GM23248 (cell line): ENCODE measurements around the gene APOBEC3A. TPM values are rescaled to one million over a fixed set of nuclear protein-coding genes. Genes with fewer than 3 reads are reported as not detected.

Source experiments
- DNase-seq: peaks from one replicate; pipeline ENCODE4 v3.0.0-alpha.2; 2015
- H2AFZ ChIP-seq: fragments of 200-600 bp; sonication (generic); 2 replicates; pipeline ENCODE4 v1.6.1; 2016; ENCODE audit warnings: antibody characterized with exemption
- H3F3A ChIP-seq: fragments of 200-600 bp; sonication (generic); 2 replicates; pipeline ENCODE4 v1.6.1; 2016; ENCODE audit warnings: mild to moderate bottlenecking, antibody characterized with exemption, mixed run types; ENCODE audit not compliant: insufficient read depth
- H3K27ac ChIP-seq: fragments of 200-600 bp; sonication (generic); 2 replicates; pipeline ENCODE4 v1.5.1; 2016; ENCODE audit warnings: mild to moderate bottlenecking
- H3K27me3 ChIP-seq: fragments of 200-600 bp; sonication (generic); replicated peaks from 2 replicates; pipeline ENCODE4 v1.6.1; 2016; ENCODE audit warnings: mild to moderate bottlenecking; ENCODE audit not compliant: insufficient read depth
- H3K36me3 ChIP-seq: fragments of 200-600 bp; sonication (generic); 2 replicates; pipeline ENCODE4 v1.6.1; 2016; ENCODE audit warnings: low read depth, mild to moderate bottlenecking
- H3K4me1 ChIP-seq: fragments of 200-600 bp; sonication (generic); 2 replicates; pipeline ENCODE4 v1.6.1; 2016; ENCODE audit warnings: mild to moderate bottlenecking; ENCODE audit not compliant: insufficient read depth
- H3K4me2 ChIP-seq: fragments of 200-600 bp; sonication (generic); one replicate; pipeline ENCODE4 v1.6.1; 2016; ENCODE audit warnings: mild to moderate bottlenecking; ENCODE audit not compliant: unreplicated experiment
- H3K4me3 ChIP-seq: fragments of 200-600 bp; sonication (generic); 2 replicates; pipeline ENCODE4 v1.5.1; 2016; ENCODE audit warnings: mild to moderate bottlenecking
- H3K79me2 ChIP-seq: fragments of 200-600 bp; sonication (generic); 2 replicates; pipeline ENCODE4 v1.6.1; 2016; ENCODE audit warnings: mild to moderate bottlenecking; ENCODE audit not compliant: insufficient read depth
- H3K9ac ChIP-seq: fragments of 200-600 bp; sonication (generic); 2 replicates; pipeline ENCODE4 v1.6.1; 2016; ENCODE audit warnings: mild to moderate bottlenecking
- H3K9me2 ChIP-seq: fragments of 200-600 bp; sonication (generic); 2 replicates; pipeline ENCODE4 v1.6.1; 2016; ENCODE audit warnings: mixed run types, mild to moderate bottlenecking, moderate library complexity; ENCODE audit not compliant: insufficient read depth
- H3K9me3 ChIP-seq: fragments of 200-600 bp; sonication (generic); one replicate; pipeline ENCODE4 v1.6.1; 2017; ENCODE audit warnings: low read depth
- H4K20me1 ChIP-seq: fragments of 200-600 bp; sonication (generic); 2 replicates; pipeline ENCODE4 v1.6.0; 2016; ENCODE audit not compliant: insufficient read depth
- EZH2 ChIP-seq: fragments of 200-600 bp; sonication (generic); IDR thresholded peaks from 2 replicates; pipeline ENCODE4 v1.6.1; 2018; ENCODE audit warnings: antibody characterized with exemption, mild to moderate bottlenecking; ENCODE audit not compliant: insufficient read depth, poor library complexity, severe bottlenecking
- EZH2phosphoT487 ChIP-seq: fragments of 200-600 bp; sonication (generic); IDR thresholded peaks from 2 replicates; pipeline ENCODE4 v1.6.1; 2018; ENCODE audit warnings: antibody characterized with exemption, moderate library complexity, mild to moderate bottlenecking, low read depth; ENCODE audit not compliant: insufficient read depth
- WGBS, 2 experiments: methylation state at CpG; one replicate each; pipeline ENCODE4 v1.1.6; 2015 to 2017; ENCODE audit warnings: low lambda C conversion rate in 2 of 2, low coverage in 1 of 2; ENCODE audit errors: missing lambda C conversion rate in 2 of 2; 5-methylcytosine and 5-hydroxymethylcytosine counted together
- in situ Hi-C: fragments of 300-500 bp; cut with MboI; formaldehyde crosslinking; loops from 2 replicates; pipeline ENCODE4 v1.15.0; 2020
- polyA plus RNA-seq: library from polyadenylated mRNA; unstranded; fragments of >200 nt; fragmentation: Nextera tagmentation; extraction: Ambion mirVana; gene quantifications from 2 replicates; pipeline ENCODE4 v1.2.1, GENCODE V29; 2016
- total RNA-seq: library from RNA; depleted of rRNA; stranded (reverse); fragments of >200 nt; shearing (Covaris generic); gene quantifications from 2 replicates; pipeline ENCODE4 v1.2.3, GENCODE V29; 2014; rRNA removed

Gene APOBEC3A
- not detected in 2 replicates for total RNA-seq
- not detected in 2 replicates for polyA plus RNA-seq

GRCh38 chr22:38957046-38957770 lies at the start of gene APOBEC3A:
Gene APOBEC3A, plus strand, starts transcription at chr22:38957609. Its CDS starts 83 bp downstream, at chr22:38957692.
- TF ChIP-seq EZH2: no peak
- TF ChIP-seq EZH2phosphoT487: no peak
- H3K9ac ChIP-seq: no peak within 1 kb of the TSS
- no peaks in the 10 kb centered on the region for H3K9me3 ChIP-seq
- no peaks in the 10 kb centered on the region for H3K4me1 ChIP-seq
- WGBS, 2 experiments: 69 to 79% methylated on average over 11 of the region's 11 CpGs
- no peak within 1 kb of the TSS for H3K4me3 ChIP-seq
- no peak within 1 kb of the TSS for H3K4me2 ChIP-seq
- H2AFZ ChIP-seq: no peak within 1 kb of the TSS
- peaks cover 26% of the 10 kb centered on the region for H3K27me3 ChIP-seq
- H3K27ac ChIP-seq: no peak within 1 kb of the TSS
- in situ Hi-C loops: no loop called here
- no peaks in the 10 kb centered on the region for H3K9me2 ChIP-seq
- no peaks in the 10 kb centered on the region for H3K79me2 ChIP-seq
- no peak for DNase-seq
- H4K20me1 ChIP-seq: no peaks in the 10 kb centered on the region
- no peaks in the 10 kb centered on the region for H3K36me3 ChIP-seq
- H3F3A ChIP-seq: no peaks in the 10 kb centered on the region

DNA sequence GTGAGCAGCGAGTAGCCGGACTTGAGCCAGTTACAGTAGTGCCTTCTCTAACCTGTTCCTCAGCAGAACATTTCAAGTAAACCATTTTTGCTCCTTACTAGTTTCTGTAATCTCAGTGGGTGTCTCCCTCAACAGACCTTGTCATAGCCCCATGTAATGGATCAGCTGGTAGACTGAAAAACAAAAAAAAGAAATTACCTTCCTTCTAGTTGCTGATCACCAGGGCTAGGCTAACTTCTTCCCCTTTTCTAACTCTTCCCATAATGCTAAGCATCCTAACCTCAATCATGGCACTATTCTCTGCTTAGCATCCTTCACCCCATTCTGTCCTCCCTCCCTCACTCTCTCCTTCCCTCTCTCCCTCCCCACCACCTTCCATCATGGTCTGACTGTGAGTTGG lies 49.6 kb upstream of the APOBEC3A start:
- H3K4me1 ChIP-seq: no peaks in the 10 kb centered on the region
- no peak for TF ChIP-seq EZH2phosphoT487
- no peak for TF ChIP-seq EZH2
- no peak overlapping the region for H3K9ac ChIP-seq
- no peak for DNase-seq
- H3K4me2 ChIP-seq: no peak overlapping the region
- H4K20me1 ChIP-seq: no peaks in the 10 kb centered on the region
- no peaks in the 10 kb centered on the region for H3K79me2 ChIP-seq
- H3K27me3 ChIP-seq: peaks cover 25% of the 10 kb centered on the region; the same call in 1 of the 2 replicates
- WGBS, 2 experiments: 83 to 89% methylated on average over 2 of the region's 2 CpGs
- no peaks in the 10 kb centered on the region for H3K9me2 ChIP-seq
- in situ Hi-C loops: no loop called here
- no peaks in the 10 kb centered on the region for H3F3A ChIP-seq
- no peak overlapping the region for H2AFZ ChIP-seq
- H3K4me3 ChIP-seq: no peak overlapping the region
- no peak overlapping the region for H3K27ac ChIP-seq
- H3K9me3 ChIP-seq: no peaks in the 10 kb centered on the region
- H3K36me3 ChIP-seq: no peaks in the 10 kb centered on the region

- Histone ChIP-seq H3K4me2 (no peak overlapping the region), H3K36me3 (no peaks in the 10 kb centered on the region), H3K4me3 (no peak overlapping the region), H3K27ac (no peak overlapping the region), H3K9me3 (no peaks in the 10 kb centered on the region), H3K9me2 (no peaks in the 10 kb centered on the region), H2AFZ (no peak overlapping the region), H3F3A (no peaks in the 10 kb centered on the region), H4K20me1 (no peaks in the 10 kb centered on the region), H3K79me2 (no peaks in the 10 kb centered on the region), H3K27me3 (peaks cover 39% of the 10 kb centered on the region), H3K4me1 (no peaks in the 10 kb centered on the region), H3K9ac (no peak overlapping the region)
- no peak for DNase-seq
- TF ChIP-seq EZH2: no peak
- TF ChIP-seq EZH2phosphoT487: no peak
- in situ Hi-C loops: no loop called here
- WGBS, 2 experiments: 11 to 20% methylated on average over 1 of the region's 1 CpG
Measured at GRCh38 chr22:38911434-38911833, 46.0 kb upstream of the APOBEC3A start.

DNA sequence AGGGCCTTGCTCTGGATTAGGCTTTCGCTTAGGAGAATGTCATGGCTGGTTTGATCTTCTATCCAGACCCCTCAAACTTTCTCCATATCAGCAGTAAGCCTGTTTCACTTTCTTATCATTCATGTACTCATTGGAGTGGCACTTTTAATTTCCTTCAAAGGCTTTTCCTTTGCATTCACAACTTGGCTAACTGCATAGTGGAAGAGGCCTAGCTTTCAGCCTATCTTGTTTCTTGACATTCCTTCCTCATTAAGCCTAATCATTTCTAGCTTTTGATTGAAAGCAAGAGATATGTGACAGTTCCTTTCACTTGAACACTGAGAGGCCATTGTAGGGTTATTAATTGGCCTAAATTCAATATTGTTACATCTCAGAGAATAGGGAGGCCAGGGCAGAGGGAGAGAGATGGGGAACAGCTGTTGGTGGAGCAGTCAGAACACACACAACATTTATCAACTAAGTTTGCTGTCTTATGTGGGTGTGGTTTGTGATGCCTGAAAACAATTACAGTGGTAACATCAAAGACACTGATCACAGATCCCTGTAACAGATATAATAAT lies 37.7 kb upstream of the APOBEC3A start:
- H3K9me2 ChIP-seq: no peaks in the 10 kb centered on the region
- in situ Hi-C loops: no loop called here
- 53 to 67% methylated on average over 1 of the region's 1 CpG for WGBS, 2 experiments
- H3F3A ChIP-seq: peaks cover 15% of the 10 kb centered on the region
- TF ChIP-seq EZH2phosphoT487 (no peak), EZH2 (no peak)
- H3K9me3 ChIP-seq: no peaks in the 10 kb centered on the region
- H3K4me2 ChIP-seq: no peak overlapping the region
- H3K4me3 ChIP-seq: no peak overlapping the region
- no peak overlapping the region for H2AFZ ChIP-seq
- no peaks in the 10 kb centered on the region for H3K36me3 ChIP-seq
- peaks cover 14% of the 10 kb centered on the region for H3K4me1 ChIP-seq
- no peaks in the 10 kb centered on the region for H4K20me1 ChIP-seq
- no peak overlapping the region for H3K27ac ChIP-seq
- no peak for DNase-seq
- H3K27me3 ChIP-seq: peaks cover 28% of the 10 kb centered on the region
- H3K9ac ChIP-seq: no peak overlapping the region
- H3K79me2 ChIP-seq: no peaks in the 10 kb centered on the region
